HepG2 (cell line): ENCODE results near the gene SEZ6. TPM values are rescaled to one million over a fixed set of nuclear protein-coding genes. Genes with fewer than 3 reads are reported as not detected.
A peak's percentile ranks its signal among the peaks of the same experiment; 100 is the strongest.

Source experiments
- BCL6 ChIP-seq: IDR thresholded peaks from 2 replicates; pipeline ENCODE4 v1.6.1; 2016; ENCODE audit warnings: missing genetic modification reagents, missing compliant biosample characterization
- EP300 ChIP-seq, 3 experiments: sonication (generic) in 1 of 3; formaldehyde crosslinking in 1 of 3; IDR thresholded peaks; 2 replicates each; pipeline versions ENCODE4 v1.5.1 to v1.6.1; 2011 to 2020; ENCODE audit warnings: low read depth in 2 of 3, low read length in 2 of 3, borderline replicate concordance in 1 of 3, improper control_type of control experiment in 1 of 3, mild to moderate bottlenecking in 1 of 3, missing genetic modification reagents in 1 of 3, moderate library complexity in 1 of 3
- FOXA3 ChIP-seq: IDR thresholded peaks from 2 replicates; pipeline ENCODE4 v1.6.1; 2016; ENCODE audit warnings: missing genetic modification reagents, missing compliant biosample characterization
- FOXP4 ChIP-seq: sonication (generic); formaldehyde crosslinking; IDR thresholded peaks from 2 replicates; pipeline ENCODE4 v1.4.0; 2020; ENCODE audit warnings: missing genetic modification reagents
- HHEX ChIP-seq: IDR thresholded peaks from 2 replicates; pipeline ENCODE4 v1.6.1; 2016; ENCODE audit warnings: control low read depth
- HNF4A ChIP-seq: sonication (generic); formaldehyde crosslinking; IDR thresholded peaks from 2 replicates; pipeline ENCODE4 v1.4.0; 2020; ENCODE audit warnings: missing genetic modification reagents
- NAIF1 ChIP-seq: sonication (generic); formaldehyde crosslinking; IDR thresholded peaks from 2 replicates; pipeline ENCODE4 v1.5.0; 2020; ENCODE audit warnings: mild to moderate bottlenecking, missing genetic modification reagents, borderline replicate concordance
- ONECUT2 ChIP-seq: sonication (generic); formaldehyde crosslinking; IDR thresholded peaks from 2 replicates; pipeline ENCODE4 v1.4.0; 2020; ENCODE audit warnings: missing genetic modification reagents
- SALL1 ChIP-seq: sonication (generic); formaldehyde crosslinking; IDR thresholded peaks from 2 replicates; pipeline ENCODE4 v1.8.0; 2022; ENCODE audit warnings: mild to moderate bottlenecking, missing genetic modification reagents
- SKI ChIP-seq: fragments of 450-650 bp; IDR thresholded peaks from one replicate; pipeline ENCODE4 v1.6.1; 2018; ENCODE audit warnings: mild to moderate bottlenecking; ENCODE audit not compliant: partially characterized antibody
- SOX13 ChIP-seq, 3 experiments: fragments of 450-650 bp in 1 of 3; sonication (generic) in 1 of 3; formaldehyde crosslinking in 1 of 3; IDR thresholded peaks in 2 of 3; conservative IDR thresholded peaks in 1 of 3; 2 replicates each; pipeline versions ENCODE4 v1.5.0 to v1.6.1; 2016 to 2020; ENCODE audit warnings: antibody characterized with exemption in 1 of 3, mild to moderate bottlenecking in 1 of 3, missing compliant biosample characterization in 1 of 3, missing genetic modification reagents in 1 of 3, moderate library complexity in 1 of 3
- SOX6 ChIP-seq, 2 experiments: fragments of 450-650 bp in 1 of 2; sonication (generic) in 1 of 2; formaldehyde crosslinking in 1 of 2; IDR thresholded peaks; 2 replicates each; pipeline versions ENCODE4 v1.4.0 to v1.6.1; 2017 to 2020; ENCODE audit warnings: antibody characterized with exemption in 1 of 2, mild to moderate bottlenecking in 1 of 2, missing genetic modification reagents in 1 of 2
- TBX2 ChIP-seq: sonication (generic); formaldehyde crosslinking; IDR thresholded peaks from 2 replicates; pipeline ENCODE4 v1.5.0; 2020; ENCODE audit warnings: missing genetic modification reagents, mild to moderate bottlenecking, borderline replicate concordance
- ZNF224 ChIP-seq: sonication (generic); formaldehyde crosslinking; IDR thresholded peaks from 2 replicates; pipeline ENCODE4 v1.5.0; 2020; ENCODE audit warnings: mild to moderate bottlenecking, missing genetic modification reagents
- ZNF609 ChIP-seq: sonication (generic); formaldehyde crosslinking; IDR thresholded peaks from 2 replicates; pipeline ENCODE4 v1.4.0; 2020; ENCODE audit warnings: mild to moderate bottlenecking, missing genetic modification reagents, borderline replicate concordance
- polyA plus RNA-seq, 8 experiments: library from polyadenylated mRNA; depleted of rRNA in 3 of 8; stranded (reverse) in 7 of 8; unstranded in 1 of 8; fragments of >200 nt; fragmentation: Illumina TruSeq in 4 of 8; extraction: Trizol in 4 of 8; gene quantifications; 2 replicates each; pipeline versions ENCODE4 v1.2.1 to v1.2.3, GENCODE V29; 2011 to 2016; ENCODE audit warnings: low read depth in 4 of 8, missing spikeins in 1 of 8, mixed read lengths in 1 of 8; ENCODE audit not compliant: insufficient read depth in 1 of 8
- total RNA-seq, 5 experiments: library from RNA; depleted of rRNA; stranded (reverse); fragments of >200 nt; fragmentation: Illumina TruSeq; extraction: Trizol; gene quantifications; 2 replicates each; pipeline ENCODE4 v1.2.3, GENCODE V29; 2016; ENCODE audit warnings: low read depth in 1 of 5

The SEZ6 gene
- total and polyA plus RNA-seq, 2 of the 13 experiments (the other 11 are each of a cell fraction or from before 2014, with no cell fraction given) = not detected

GRCh38 chr17:29008591-29008990 is 2.8 kb upstream of the SEZ6 start (continued):
- TF ChIP-seq FOXP4 (CRISPR knock-in tag) (0 out of 2 replicates have a peak, but pooled peaks have one; percentile 28), NAIF1 (CRISPR knock-in tag) (no peak), HHEX (CRISPR knock-in tag) (0 out of 2 replicates have a peak, but pooled peaks have one; percentile 39), SOX13 (IDR thresholded peaks at IDR 0.05) (no peak), SOX13 (CRISPR knock-in tag; conservative IDR thresholded peaks at IDR 0.05 in 1 of 2, IDR thresholded peaks at IDR 0.05 in 1 of 2) (peak in 1 of 2 experiments; percentile 37; a peak in 1 of 4 replicates), EP300 (IDR thresholded peaks at IDR 0.05; ENCODE audit: low read depth in 2 of 2, low read length in 2 of 2) (peak in 1 of 2 experiments; percentile 19; a peak in 1 of 4 replicates), EP300 (CRISPR knock-in tag; IDR thresholded peaks at IDR 0.05; ENCODE audit: borderline replicate concordance) (no peak), ZNF609 (CRISPR knock-in tag) (peak; percentile 46; the same call in 1 of the 2 replicates), FOXA3 (CRISPR knock-in tag) (peak; percentile 17; the same call in 1 of the 2 replicates), TBX2 (CRISPR knock-in tag) (0 out of 2 replicates have a peak, but pooled peaks have one; percentile 32), ZNF224 (CRISPR knock-in tag) (no peak), HNF4A (CRISPR knock-in tag) (peak; percentile 33; the same call in 1 of the 2 replicates), SALL1 (peak; percentile 11; the same call in 1 of the 2 replicates), SKI (peak; percentile 51), ONECUT2 (CRISPR knock-in tag) (no peak), SOX6 (IDR thresholded peaks at IDR 0.05) (no peak), SOX6 (CRISPR knock-in tag; IDR thresholded peaks at IDR 0.05) (peak; percentile 68; the same call in 1 of the 2 replicates), BCL6 (CRISPR knock-in tag) (0 out of 2 replicates have a peak, but pooled peaks have one; percentile 21)
- TF ChIP-seq, all 625 proteins: peak for 14
